ENCODE data around the gene PTMS.

DNA sequence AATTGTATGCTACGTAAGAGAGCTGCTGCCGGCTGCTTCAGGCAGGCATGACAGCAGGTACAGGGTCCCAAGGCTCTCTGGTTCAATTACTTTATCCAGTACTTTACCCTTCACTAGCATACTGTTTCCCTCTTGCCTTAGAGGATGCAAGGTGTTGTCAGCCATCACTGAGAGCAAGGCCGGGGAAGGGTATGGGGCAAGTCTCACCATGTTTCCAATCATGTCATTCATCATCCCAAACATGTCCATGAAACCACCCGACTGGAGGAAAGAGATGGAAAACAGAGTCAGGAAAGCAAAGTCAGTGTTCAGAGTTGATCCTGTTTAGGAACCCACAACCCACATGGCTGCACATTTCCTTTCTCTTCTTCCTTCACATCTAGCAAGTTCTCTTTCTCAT lies 15.7 kb upstream of the PTMS start:
- TF ChIP-seq YY1 (tag by site-specific recombination; IDR thresholded peaks at IDR 0.05) (no peak), ZNF747 (tag by site-specific recombination; IDR thresholded peaks at IDR 0.05) (no peak), CTCF (tag by site-specific recombination; IDR thresholded peaks at IDR 0.05) (no peak), MYNN (tag by site-specific recombination; IDR thresholded peaks at IDR 0.05; ENCODE audit: borderline replicate concordance) (no peak), ZNF350 (tag by site-specific recombination; IDR thresholded peaks at IDR 0.05) (no peak), ZNF24 (tag by site-specific recombination; IDR thresholded peaks at IDR 0.05) (no peak), ZNF174 (tag by site-specific recombination; IDR thresholded peaks at IDR 0.05) (no peak), ZNF76 (tag by site-specific recombination; IDR thresholded peaks at IDR 0.05; ENCODE audit: borderline replicate concordance, low read depth) (no peak)
